Stimulated activated CD4-positive, alpha-beta T cell treated with anti-CD3 and anti-CD28 coated beads, TNF-alpha, amount 100 ng/mL, for 4 hours (primary cell): ENCODE results near the gene IL31.
"Not testable (repeated sequence)": the region's sequence is repeated elsewhere in the genome, so short reads cannot be mapped to it uniquely, and the experiment has no call there.

ENCODE experiments used
- DNase-seq, 3 experiments: peaks; one replicate each; pipeline ENCODE4 v3.0.0-alpha.2; 2020; ENCODE audit warnings: low read depth in 3 of 3

The IL31 gene

GRCh38 chr12:122174155-122174845 lies at the start of gene IL31:
IL31 (minus strand) TSS chr12:122174221; CDS start chr12:122174172, 49 bp downstream.
- DNase-seq = no peak

DNA sequence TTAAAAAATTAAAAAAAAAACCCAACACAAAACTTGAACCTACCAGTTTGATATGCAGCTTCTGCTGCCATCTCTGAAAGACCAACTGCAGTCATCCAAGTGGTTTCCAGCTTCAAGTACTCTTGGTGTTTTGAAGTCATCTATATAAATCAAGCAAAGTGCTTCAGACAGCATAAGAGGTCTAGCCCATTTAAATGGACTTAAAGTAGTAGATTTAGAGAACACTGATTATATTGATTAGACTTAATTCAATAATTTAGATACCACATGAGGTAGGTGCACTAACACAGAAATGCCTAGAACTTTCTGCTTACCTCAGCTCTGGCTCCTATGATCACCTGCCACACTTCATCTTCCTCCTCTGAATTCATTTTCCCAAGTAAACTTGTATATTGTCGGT lies 42.4 kb upstream of the IL31 start:
- DNase-seq = no peak

DNA sequence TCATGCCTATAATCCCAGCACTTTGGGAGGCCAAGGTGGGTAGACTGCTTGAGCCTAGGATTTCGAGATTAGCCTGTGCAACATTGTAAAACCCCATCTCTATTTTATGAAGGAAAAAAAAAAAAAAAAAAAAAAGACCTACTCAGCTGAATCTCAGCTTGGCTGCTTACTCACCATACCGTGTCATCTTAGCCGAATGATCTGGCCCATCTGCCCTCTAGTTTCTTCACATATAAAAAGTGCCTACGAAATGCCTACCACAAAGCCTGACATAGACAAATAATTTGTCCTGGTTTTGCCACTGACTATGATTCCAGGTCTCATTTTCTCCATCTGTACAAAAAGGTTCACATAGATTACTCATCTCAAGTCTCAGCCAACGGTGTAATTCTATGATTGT lies 41.8 kb upstream of the IL31 start:
- no peak for DNase-seq

- no peak for DNase-seq
These were observed 34.2 kb upstream of the IL31 start for GRCh38 chr12:122208073-122208820.

DNA sequence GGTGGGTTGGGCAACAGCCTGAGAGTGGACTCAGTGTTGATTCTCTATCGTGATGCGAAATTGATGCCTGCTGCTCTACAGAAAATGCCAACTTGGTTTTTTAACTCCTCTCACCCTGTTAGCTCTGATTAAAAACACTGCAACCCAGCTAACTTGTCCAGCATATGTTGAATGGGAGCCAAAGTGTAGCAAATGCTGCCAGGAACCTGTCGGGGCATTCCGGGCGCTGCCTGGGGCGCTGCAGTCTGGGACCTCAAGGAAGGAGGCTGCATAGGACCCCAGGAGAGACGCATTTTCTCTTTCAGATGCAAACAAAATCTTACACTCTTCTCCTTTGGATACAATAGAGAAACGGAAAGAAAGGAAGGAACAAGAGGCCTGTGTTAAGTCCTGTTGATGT lies 33.4 kb upstream of the IL31 start:
- no peak for DNase-seq

- no peak for DNase-seq
These were observed 33.0 kb upstream of the IL31 start for GRCh38 chr12:122206976-122207375.

GRCh38 chr12:122206111-122206881 lies 32.3 kb upstream of the IL31 start:
- DNase-seq = no peak

GRCh38 chr12:122205053-122205925 lies 31.3 kb upstream of the IL31 start:
- no peak for DNase-seq

DNA sequence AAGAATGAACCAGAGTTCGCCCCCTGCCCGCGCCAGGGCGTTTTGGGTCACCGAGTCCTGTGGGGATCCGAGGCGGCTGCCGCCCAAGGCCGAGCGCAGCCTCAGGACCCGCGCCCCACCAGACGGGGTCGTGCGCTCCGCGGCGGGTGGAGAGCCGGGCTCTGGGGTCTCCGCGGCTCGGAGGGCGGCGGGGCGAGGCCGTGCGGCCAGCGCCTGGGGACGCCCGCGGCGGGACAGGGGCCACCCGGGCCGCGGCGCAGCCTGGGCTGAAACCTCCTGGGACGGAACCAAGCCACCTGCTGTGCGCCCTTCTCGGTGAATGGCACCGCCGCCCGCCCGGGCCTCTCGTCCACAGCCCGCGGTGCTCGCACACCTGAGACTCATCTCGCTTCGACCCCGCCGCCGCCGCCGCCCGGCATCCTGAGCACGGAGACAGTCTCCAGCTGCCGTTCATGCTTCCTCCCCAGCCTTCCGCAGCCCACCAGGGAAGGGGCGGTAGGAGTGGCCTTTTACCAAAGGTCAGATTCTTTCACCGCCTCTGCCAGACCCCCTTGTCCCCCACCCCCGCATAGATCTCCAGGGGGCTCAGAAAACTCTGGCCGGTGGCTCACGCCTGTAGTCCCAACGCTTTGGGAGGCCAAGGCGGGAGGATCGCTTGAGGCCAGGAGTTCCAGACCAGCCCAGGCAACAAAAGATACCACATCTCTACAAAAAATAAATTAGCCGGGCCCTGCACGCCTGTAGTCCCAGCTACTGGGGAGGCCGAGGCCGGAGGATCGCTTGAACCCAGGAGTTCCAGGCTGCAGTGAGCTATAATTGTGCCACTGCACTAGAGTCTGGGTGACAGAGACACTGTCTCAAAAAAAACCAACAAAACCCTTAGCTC lies 30.4 kb upstream of the IL31 start:
- no peak for DNase-seq

- peak; percentile 54 to 75 (median 68) for DNase-seq
These were observed 29.5 kb upstream of the IL31 start, which contains the start of gene B3GNT4 for GRCh38 chr12:122203301-122204166. B3GNT4 (plus strand) TSS chr12:122203709; CDS start chr12:122204619, 910 bp downstream.

DNA sequence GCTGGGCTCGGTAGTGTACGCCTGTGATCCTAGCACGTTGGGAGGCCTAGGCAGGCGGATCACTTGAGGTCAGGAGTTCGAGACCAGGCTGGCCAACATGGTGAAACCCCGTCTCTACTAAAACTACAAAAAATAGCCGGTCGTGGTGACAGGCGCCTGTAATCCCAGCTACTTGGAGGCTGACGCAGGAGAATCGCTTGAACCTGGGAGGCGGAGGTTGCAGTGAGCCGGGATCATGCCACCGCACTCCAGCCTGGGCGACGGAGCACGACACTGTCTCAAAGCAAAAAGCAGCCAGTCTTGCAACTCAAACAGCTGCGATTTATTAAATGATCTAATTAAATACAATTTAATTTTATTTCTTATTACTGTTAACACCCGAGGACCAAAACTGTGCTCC lies 28.8 kb upstream of the IL31 start:
- not testable (repeated sequence) for DNase-seq

DNA sequence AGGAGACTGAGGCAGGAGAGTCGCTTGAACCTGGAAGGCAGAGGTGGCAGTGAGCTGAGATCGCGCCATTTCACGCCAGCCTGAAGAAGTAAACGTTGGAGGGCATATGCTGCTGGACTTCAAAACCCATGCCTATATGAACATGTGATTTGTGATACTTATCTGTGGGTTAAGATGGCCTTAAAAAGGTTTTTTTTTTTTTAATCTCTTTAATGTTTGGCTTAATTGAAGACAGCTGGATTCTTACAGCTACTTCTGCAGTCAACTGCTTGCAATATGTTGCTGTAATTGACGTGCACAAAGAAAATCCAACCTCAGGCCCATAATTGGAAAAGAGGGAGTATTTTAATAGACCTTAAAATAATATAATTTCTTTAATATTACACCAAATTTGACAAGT lies 28.0 kb upstream of the IL31 start:
- no peak for DNase-seq

- no peak for DNase-seq
These were observed 27.4 kb upstream of the IL31 start for GRCh38 chr12:122201381-122201780.

DNA sequence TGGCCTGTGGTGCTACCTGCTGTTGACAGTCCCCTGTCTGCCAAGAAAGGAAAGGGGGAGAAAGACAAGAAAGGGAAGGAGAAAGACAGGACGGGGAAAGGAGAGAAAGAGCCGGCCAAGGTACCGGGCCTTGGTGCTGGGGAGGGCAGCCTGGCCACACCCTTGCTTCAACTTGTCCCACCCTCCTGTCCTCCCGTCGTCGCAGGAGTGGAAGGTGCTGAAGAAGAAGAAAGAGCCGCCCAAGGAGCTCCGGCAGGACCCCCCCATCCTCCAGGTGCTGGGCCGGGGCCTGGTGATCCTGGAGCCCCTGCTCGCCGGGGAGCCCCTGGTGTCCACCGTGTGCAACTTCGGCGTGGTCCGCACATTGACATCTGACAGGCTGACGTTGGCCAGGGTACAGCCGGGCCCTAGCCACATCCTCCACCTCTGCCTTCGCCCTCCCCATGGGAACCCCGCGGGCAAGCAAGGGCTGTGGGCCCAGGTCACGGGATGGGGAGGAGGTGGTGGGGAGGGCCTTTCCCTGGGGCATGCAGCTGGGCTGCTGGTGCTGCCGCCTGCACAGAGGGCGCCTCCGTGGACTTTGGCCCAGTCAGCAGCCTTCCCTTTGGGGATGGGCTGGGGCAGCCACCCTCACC lies 26.6 kb upstream of the IL31 start:
- no peak for DNase-seq

DNA sequence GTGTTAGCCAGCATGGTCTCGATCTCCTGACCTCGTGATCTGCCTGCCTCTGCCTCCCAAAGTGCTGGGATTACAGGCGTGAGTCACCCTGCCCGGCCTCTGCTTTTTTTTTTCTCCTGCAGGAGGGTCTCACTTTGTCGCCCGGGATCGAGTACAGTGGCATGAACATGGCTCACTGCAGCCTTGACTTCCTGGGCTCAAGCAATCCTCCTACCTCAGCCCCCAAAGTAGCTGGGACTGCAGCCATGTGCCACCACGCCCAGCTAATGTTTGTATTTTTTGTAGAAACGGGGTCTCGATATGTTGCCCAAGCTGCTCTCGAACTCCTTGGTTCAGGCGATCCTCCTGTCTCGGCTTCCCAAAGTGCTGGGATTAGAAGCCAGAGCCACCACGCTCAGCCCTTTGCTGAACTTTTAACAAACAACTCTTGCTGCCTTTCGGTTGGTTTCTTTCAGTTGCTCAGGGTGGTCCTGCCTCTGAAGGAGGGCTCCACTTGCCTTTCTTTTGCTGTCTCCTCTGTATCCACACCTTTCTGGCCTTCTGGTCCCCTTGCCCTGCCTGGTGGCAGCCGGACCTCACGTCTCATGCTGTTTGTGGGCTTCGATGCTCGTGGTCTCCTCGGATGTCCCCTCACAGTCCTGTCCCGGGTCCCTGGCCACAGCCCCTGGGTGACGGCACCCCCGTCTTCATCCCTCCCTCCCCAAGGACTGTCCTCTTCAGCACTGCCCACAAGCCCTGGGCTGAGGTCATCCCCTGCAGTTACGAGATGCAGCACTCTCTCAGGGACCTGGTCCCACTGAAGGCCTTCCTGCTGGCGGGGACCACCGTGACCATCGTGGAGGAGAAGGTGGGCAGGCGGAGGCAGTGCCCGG lies 25.7 kb upstream of the IL31 start:
- DNase-seq = no peak

- DNase-seq = no peak
These were observed 23.6 kb upstream of the IL31 start for GRCh38 chr12:122197612-122197966.

DNA sequence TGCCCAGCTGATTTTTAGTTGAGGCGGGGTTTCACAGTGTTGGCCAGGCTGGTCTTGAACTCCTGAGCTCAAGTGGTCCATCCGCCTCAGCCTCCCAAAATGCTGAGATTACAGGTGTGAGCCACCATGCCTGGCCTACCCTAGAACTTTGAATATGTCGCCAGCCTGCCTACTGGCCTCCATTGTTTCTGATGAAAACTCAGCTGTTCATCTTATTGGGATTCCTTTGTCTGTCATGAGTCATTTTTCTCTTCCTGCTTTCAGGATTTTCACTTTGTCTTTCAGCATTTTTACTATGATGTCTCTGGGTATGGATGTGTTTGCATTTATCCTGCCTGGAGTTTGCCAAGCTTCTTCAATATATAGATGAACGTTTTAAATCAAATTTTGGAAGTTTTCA lies 21.4 kb upstream of the IL31 start:
- no peak for DNase-seq

- no peak for DNase-seq
These were observed 20.8 kb upstream of the IL31 start for GRCh38 chr12:122194804-122195203.
